GM18907 (cell line): ENCODE results near the gene KRTAP10-8.
"Not testable (repeated sequence)": the region's sequence is repeated elsewhere in the genome, so short reads cannot be mapped to it uniquely, and the experiment has no call there.

Source experiments
- ATAC-seq: cut with Tn5 transposase; IDR thresholded peaks from one replicate; pipeline ENCODE4 v1.9.1; 2021; ENCODE audit warnings: mild to moderate bottlenecking, moderate library complexity; ENCODE audit not compliant: unreplicated experiment

Gene KRTAP10-8, protein sequence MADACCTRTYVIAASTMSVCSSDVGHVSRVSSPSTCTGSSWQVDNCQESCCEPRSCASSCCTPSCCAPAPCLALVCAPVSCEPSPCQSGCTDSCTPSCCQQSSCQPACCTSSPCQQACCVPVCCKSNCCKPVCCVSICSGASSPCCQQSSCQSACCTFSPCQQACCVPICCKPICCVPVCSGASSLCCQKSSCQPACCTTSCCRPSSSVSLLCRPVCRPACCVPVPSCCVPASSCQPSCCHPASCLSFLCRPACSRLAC

DNA sequence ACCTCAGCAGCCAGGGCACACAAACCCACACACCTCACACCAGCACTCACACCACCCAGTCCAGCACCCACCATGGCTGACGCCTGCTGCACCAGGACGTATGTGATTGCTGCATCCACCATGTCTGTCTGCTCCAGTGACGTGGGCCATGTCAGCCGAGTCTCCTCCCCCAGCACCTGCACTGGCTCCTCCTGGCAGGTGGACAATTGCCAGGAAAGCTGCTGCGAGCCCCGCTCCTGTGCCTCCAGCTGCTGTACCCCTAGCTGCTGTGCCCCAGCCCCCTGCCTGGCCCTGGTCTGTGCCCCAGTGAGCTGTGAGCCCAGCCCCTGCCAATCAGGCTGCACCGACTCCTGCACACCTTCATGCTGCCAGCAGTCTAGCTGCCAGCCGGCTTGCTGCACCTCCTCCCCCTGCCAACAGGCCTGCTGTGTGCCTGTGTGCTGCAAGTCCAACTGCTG is at the start of gene KRTAP10-8:
Gene KRTAP10-8 (plus strand): TSS at position 51 of the 458 bp plus-strand sequence. CDS start 22 bp downstream, at position 73.
- ATAC-seq, result no peak

DNA sequence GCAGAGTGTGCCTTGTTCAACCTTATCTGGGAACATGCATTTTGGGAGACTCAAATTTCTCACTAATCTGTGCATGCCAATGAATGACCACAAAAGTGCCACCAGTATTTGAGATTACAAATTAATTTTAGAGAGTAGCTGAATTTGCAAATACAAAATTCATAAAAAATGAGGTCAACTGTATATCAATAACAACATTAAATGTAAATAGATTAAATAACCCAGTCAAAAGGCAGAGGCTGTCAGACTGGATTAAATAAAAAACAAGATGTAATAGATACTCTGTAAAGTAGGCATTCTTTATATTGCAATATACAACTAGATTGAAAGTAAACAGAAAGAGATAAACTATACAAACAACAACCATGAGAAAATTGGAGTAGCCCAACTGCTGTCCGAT is 47.8 kb upstream of the KRTAP10-8 start:
- ATAC-seq, result no peak

DNA sequence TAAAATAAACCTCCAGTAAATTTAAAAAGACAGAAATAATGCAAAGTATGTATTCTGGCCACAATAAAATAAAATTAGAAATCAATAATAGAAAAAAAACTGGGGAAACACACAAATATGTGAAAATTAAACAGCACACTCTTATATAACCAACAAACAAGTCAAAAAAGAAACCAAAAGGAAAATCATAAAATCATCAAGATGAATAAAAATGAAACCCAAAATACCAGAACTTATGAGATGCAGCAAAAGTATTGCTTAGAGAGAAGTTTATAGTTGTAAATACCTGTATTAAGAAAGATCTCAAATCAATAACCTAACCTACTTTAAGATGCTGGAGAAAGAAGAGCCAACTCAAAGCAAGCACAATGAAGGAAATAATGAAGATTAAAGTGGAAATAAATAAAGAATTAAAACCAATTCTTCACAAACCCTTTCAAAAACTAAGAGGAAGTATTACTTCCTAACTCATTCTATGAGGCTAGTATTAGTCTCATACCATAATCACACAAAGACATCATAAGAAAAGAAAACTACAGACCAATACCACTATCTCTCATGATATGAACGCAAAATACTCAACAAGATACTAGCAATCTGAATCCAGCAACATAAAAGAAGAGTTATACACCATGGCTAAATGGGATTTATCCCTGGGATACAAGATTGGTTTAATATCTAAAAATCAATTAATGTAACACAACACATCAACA is 46.8 kb upstream of the KRTAP10-8 start:
- no peak for ATAC-seq

DNA sequence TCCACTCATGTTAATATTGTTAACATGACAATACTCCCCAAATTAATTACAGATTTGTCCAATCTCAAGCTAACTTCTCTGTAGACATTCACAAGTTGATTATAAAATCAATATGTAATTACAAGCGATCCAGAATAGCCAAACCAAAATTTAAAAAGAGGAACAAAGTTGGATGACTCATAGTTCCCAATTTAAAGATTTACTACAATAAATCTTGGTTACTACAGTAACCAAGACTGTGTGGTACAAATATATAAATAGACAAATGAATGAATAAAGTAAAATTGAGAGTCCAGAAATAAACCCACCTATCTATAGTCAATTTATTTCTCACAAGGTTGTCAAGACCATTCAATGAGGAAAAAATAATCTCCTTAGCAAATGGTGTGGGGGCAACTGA is 45.5 kb upstream of the KRTAP10-8 start:
- ATAC-seq, result no peak

DNA sequence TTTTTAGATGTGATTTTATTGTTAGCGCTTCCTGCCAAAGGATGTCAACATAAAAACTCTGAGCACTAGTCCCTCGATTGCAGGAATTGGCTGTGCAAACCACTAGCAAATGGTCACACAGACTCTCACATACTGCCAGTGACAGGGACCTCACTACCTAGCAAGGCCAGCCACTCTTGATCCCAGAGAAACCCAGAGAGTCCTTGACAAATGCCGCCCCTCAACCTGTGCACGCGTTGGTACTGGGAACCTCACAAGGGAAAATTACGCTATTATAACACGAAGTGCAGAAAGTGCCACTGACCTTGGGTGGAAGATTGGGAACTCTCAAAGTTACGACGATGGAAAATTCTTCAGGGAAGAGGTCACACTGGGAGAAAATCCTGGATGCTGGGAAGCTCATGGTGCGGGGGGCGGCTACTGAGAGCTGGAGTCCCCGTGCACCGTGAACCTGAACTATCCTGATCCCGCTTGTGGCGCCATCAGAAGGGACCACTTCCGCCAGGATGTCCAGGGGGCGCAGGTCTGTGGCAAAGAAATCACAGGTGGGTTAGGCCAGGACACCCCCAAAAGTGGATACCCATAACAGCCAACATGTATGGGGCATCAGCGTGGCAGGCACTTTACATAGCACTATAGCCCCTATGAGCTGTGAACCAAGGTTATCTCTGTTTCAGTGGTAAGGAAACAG is 44.3 kb upstream of the KRTAP10-8 start:
- no peak for ATAC-seq

DNA sequence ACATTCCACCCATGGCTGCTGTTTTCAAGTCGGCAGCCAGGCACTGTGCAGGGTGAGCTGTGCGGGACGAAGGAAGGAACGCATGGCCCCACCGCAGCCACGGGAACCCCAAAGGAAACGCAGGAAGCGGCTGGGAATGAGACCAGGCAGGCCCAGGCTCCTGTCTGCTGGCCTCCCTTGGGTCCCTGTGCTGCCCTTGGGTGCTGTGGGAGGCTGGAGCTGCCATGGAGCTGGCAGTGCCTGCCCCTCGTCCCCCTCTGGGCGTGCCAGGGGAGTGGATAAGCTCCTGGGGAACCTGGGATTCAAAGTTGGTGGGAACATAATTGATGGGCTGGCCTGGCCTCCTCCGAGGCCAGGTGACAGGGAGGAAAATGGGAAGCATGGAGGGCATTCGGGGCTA is 43.6 kb upstream of the KRTAP10-8 start:
- no peak for ATAC-seq

DNA sequence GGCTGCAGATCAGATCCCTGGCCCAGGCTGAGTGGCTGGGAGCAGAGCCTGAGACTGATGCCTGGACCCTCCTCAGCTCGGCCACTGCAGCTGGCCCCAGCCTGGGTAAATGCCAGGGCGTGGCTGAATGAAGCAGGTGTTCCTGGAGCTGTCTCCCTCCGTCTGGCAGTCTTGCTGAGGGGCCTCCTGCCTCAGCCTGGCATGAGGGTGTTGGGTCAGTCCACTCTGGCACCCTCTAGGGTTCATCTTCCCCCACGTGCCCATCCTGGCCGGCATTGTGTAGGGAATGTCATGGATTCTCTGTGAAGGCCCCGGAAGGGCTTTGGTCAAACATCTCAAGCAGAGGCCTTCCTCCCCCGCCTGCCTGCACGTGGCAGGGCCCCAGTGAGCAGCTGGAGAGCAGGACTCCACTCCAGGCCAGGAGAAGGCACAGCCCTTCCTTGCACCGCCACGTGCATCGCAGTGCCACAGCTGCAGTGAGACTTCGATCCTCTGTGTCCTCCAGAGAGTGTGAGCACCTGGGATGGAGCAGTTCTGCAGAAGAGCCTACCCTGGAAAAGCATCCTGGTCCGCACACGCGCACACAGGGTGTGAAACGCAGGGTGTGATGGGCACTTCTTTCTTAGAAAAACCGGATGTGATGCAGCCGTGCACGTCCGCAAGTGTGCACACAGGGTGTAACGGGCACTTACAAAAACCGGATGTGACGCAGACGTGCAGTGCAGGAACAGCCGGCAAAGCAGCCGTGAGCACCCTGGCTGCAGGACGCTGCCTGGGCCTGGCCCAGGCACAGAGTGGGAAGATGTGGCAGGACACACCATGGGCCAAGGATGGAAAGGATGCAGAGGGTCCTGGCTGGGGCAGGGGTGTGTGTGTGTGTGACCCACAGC is 43.0 kb upstream of the KRTAP10-8 start:
- ATAC-seq, result no peak

DNA sequence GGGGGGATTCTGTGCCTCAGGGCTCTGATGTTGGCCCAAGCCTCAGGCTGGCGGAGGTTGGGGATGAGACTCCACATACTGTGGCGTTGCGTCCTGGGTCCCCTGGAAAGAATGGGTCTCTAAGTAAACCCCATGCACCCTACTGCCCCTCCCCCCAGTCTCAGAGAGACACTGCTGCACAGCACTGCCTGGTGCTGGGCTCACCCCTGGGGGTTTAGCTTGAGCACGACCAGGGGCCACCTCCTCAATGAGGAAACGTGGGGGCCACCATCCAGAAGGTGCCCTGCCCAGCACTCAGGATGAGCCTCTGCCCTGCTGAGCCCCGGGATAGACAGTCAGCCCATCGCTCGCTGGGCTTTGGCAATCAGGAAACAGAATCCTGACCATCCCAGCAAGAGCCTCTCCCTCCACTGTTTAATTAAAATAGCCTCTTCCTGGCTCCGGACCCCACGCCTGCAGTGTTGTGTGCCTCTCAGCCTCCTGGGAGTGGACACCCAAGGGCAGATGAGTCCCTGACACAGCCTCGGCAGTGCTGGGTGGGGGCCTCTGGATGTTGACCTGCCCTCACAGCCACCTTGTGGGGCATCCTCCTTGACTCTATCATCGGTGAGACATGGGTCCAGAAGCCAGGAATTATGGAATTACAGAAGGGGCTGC is 41.9 kb upstream of the KRTAP10-8 start:
- no peak for ATAC-seq

DNA sequence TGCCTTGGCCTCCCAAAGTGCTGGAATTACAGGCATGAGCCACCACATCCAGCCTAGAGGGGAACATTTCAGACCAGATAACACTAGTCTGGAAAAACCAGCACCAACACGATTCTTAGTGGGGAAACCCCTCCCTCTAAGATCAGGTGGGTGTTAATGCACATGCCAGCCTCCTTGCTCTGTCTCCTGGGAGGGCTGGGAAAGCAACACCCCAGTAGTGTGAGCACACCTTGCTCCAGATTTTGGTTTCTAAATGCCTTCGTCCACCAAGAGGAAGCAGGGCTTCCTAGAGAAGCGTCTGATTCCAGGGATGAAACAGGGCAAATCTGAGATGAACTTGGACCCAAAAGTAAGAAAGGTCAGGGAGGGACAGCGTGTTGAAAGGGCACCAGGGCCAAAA is 40.6 kb upstream of the KRTAP10-8 start:
- ATAC-seq, result no peak

DNA sequence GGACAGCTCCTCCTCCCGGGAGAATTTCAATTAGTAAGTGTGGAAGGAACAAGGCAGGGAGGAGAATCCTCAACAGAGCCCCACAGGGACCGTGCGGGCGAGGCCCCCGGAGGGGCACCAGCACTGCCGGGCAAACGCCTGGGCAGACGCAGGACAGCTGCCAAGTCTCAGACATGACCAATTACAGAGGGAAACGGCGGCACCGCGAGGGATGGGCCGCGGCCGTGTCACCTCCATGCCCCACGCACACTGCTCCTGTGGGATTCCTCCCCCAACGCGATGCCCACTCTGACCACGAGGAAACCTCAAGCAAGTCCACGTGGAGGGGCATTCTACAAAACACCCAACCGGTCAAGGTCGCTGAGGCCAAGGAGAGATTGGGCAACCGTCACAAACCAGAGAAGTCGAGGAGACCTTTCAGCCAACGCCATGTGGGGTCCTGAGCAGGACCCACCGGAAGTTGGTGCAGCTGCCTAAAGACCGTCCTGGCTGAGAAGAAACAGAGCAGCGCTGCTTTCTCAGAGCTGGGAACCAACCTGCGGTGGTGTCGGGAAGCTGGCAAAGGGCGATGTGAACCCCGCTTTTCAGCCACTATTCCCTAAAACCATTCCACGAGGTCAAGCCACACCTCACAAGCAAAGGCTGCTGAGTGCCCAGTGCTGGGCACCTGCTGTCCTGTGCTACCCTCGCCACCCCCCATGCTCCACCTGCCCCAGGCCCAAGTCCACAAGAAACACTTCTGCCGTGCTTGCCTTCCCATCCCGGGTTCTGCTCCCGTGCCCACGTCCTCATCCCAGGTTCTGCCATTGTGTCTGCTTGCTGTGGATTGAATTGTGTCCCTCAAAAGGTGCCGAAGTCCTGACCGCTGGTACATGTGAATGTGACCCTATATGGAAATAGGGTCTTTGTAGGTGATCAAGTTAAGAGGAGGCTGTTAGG is 39.8 kb upstream of the KRTAP10-8 start:
- no peak for ATAC-seq

DNA sequence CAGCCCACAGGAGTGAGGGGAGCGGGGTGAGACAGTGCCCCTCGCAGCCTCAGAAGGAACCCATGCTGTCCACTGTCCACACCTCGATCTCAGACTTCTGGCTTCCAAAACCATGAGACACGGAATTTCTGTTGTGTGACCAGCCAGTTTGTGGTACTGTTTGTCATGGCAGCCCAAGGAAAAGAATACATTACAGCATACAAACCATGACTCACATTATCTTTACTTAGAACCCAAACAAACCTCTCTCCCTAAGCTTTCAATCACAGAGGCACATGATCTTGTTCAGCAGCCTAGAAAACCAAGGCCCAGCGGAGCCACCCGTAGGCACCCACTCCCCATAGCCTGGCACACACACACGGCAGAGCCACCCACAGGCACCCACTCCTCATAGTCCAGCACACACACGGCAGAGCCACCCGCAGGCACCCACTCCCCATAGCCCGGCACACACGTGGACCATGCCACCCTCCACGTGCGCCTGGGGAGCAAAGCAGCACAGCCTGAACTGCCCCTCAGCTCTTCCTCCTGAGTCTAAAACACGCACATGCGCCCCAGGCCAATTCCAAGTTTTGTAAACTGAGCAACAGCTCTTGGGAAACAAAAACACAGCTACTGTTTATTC is 38.8 kb upstream of the KRTAP10-8 start:
- no peak for ATAC-seq

DNA sequence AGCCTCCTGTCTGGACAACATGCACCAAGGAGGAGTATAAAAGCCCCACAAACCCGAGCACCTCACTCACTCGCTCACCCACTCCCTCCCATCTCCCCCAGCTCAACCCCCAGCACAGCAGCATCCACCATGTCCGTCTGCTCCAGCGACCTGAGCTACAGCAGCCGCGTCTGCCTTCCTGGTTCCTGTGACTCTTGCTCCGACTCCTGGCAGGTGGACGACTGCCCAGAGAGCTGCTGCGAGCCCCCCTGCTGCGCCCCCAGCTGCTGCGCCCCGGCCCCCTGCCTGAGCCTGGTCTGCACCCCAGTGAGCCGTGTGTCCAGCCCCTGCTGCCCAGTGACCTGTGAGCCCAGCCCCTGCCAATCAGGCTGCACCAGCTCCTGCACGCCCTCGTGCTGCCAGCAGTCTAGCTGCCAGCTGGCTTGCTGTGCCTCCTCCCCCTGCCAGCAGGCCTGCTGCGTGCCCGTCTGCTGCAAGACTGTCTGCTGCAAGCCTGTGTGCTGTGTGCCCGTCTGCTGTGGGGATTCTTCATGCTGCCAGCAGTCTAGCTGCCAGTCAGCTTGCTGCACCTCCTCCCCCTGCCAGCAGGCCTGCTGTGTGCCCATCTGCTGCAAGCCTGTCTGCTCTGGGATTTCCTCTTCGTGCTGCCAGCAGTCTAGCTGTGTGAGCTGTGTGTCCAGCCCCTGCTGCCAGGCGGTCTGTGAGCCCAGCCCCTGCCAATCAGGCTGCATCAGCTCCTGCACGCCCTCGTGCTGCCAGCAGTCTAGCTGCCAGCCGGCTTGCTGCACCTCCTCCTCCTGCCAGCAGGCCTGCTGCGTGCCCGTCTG is 38.0 kb upstream of the KRTAP10-8 start, which contains the start of gene KRTAP10-4:
Gene KRTAP10-4 (plus strand): TSS at position 100 of the 827 bp plus-strand sequence. CDS start 30 bp downstream, at position 130.
- not testable (repeated sequence) for ATAC-seq

DNA sequence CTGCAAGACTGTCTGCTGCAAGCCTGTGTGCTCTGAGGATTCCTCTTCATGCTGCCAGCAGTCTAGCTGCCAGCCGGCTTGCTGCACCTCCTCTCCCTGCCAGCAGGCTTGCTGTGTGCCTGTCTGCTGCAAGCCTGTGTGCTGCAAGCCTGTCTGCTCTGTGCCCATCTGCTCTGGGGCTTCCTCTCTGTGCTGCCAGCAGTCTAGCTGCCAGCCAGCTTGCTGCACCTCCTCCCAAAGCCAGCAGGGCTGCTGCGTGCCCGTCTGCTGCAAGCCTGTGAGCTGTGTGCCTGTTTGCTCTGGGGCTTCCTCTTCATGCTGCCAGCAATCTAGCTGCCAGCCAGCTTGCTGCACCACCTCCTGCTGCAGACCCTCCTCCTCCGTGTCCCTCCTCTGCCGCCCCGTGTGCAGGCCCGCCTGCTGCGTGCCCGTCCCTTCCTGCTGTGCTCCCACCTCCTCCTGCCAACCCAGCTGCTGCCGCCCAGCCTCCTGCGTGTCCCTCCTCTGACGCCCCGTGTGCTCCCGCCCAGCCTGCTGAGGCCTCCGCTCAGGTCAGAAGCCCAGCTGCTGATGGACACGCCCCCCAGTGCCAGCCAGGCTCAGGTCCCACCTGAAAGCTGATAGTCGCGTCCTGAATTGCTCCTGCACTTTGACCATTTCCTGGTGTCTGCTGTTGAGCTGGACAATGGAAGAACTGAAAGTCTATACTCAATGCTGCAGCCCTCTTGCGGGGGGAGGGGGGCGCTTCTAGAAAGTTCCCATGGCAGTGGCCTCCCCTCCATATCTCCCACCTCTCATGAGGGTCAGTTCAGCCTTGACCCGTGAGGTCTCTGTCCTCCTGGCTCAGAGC is 37.2 kb upstream of the KRTAP10-8 start:
- no peak for ATAC-seq

DNA sequence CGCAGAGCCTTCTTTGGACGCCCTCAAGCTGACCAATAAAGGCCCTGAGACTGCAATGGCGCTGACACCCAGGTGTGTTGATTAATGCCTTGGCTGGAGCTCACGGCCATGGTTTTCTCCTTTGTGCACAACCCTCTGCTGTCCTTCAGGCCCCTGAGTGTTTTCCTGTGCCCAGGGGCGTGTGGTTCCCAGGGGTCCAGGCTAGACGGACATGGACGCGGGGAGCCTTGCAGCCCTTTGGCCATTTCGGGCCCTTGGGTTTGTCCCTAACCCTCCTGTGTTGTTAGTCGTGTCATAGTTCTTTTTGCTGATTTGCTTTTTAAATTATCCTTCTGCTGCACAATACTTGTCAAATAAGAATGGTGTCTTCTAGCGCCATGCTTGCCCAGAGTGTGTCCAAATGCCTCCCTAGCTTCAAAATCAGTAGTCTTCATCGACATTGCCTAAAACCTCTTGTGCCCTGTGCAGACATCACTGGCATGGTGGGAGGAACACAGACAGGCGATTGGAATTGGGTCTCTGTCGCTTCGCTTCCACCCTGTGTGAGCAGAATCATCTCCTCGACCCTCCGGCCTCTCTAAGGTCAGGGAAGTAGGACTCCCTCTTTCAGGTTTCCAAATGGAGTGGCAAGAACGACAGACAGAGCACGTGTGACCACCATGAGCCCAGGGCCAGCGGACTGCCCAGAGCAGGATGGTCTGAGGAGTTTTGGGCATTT is 36.4 kb upstream of the KRTAP10-8 start:
- no peak for ATAC-seq

DNA sequence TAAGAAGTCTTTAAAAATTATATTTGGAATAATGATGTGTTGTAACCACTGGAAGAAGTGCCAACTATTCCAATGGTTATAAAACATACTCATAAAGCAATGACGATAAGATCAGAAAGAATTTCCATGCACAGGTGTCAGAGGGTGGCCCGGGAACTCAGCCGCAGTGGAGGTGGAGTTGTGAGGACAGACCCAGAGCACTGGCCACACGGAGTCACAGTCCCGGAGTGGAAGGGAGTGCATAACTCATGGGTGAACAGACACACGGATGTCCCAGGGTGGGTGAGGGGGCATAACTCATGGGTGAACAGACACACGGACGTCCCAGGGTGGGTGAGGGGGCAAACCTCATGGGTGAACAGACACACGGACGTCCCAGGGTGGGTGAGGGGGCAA is 35.9 kb upstream of the KRTAP10-8 start:
- ATAC-seq, result no peak

DNA sequence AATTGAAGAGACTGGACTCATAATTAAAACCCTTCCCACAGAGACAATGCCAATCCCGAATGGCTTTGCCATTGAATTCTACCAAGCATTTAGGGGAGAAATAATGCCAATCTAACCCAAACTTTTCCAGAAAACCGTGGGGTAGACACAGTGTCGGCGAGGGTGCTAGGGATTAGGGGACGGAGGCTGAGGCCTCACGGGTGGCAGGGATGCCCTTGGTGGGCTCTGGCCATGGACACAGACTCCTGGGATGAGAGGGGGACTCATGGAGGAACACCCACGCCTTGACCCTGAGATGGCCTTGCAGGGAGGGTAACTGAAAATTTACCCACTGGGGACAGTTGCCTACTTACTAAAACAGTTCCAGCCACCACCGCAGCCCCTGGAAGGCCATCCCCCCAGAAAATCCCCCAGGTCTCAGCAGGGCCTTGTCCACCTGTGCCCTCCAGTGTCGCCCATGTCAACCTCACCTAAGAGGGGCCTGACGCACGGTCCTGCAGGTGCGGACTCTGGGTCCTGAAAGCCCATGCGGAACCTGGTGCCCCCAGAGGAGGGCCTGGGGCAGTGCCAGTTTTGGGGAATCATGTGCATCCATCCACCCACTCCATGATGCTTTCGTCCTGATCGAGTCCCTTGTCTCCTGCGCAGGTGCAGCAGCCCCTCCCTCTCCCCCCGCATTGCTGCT is 33.4 kb upstream of the KRTAP10-8 start:
- ATAC-seq, result no peak
